GM19468 (cell line): ENCODE results near the gene EHMT1.
"Not testable (repeated sequence)": the region's sequence is repeated elsewhere in the genome, so short reads cannot be mapped to it uniquely, and the experiment has no call there.

Experiments used
- ATAC-seq: cut with Tn5 transposase; IDR thresholded peaks from one replicate; pipeline ENCODE4 v1.9.1; 2021; ENCODE audit warnings: mild to moderate bottlenecking, moderate library complexity, moderate number of reproducible peaks; ENCODE audit not compliant: unreplicated experiment; ENCODE audit errors: extremely low read depth

Gene EHMT1

DNA sequence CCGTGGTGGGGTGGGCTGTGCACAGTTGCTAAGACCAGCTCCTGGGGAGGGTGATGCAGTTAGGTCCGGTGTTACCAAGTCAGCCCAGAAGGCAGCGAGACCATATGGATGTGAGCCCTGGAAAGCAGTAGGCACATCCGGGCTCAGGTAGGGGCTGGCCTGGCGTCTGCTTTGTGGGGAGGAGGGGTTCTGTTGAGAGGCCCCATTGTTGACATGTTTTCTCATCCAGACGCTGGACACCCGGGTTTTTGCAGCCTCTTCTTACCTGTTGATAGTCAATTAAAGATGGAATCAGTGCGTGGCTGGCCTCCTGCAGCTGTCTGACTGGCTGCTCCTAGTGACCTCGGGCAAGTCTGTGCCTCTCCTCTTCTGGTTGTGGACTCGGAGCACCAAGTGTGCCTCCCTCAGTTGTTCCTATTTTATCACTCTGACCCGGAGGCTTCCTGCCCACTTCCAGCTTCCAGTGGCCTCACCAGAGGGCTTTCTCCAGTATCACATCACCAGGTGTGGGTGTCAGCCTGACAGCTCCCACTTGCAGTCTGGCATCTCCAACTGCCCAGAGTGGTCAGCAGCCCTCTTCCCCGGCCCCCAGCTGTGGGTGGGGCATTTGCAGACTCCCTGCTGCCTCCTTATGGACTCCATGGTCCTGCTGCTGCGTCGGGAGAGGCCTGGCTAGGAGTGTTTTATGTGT lies 90.8 kb downstream of the EHMT1 start:
- no peak for ATAC-seq

DNA sequence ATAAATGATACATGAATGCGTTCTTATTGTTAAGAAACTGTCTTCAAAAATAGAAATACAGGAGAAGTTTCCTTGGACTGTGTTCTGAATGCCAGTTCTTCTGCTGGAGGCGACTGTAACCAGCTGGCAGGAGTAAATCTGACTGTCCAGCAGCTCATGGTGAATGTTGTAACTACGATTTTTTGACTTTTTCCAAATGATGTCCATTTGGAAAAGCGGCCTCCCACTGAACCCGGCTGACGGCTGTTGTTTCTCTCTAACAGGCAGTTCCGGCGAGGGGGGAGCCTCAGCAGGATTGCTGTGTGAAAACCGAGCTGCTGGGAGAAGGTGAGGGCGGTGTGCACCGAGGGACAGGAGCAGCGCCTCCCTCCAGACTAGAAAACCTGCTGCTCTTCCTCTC lies 91.9 kb downstream of the EHMT1 start:
- ATAC-seq = no peak

DNA sequence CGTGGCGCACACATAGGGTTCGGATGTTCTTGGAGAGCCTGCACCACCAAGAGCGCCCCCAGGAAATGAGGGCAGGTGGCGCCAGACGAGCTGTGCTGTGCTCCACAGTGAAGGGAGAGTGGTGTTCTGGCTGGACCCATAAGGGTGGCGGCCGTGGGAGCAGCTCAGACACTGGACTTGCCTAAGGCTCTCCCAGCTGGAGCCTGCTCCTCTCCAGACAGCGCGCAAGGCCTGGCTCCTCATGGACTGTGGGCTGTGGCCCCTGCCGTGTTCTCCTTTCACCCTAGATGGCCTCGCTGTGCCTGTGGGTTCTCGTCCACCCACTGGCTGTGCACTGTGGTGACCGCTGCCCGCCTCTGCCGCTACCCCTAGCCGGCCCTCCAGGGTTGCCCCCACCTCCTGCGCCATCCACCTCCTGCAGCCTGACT lies 92.9 kb downstream of the EHMT1 start:
- ATAC-seq = no peak

DNA sequence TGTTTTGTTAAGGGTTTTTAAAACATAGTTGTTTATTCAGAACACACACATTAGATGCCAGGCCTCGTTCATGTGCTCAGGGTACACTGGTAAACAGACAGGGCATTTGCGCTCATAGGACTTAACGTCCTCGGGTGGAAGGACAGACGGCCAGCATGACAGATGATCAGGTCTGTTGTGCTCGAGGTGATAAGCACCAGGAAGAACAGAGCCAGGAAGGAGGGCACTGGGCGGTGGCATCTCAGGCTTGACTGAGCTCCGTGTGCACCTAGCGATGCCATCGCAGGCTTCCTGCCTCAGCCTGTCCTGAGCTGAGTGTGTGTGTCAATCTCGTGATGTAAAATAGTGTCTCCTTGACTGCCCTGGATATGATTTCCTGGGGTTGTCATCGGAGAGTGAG lies 96.5 kb downstream of the EHMT1 start:
- ATAC-seq = no peak

DNA sequence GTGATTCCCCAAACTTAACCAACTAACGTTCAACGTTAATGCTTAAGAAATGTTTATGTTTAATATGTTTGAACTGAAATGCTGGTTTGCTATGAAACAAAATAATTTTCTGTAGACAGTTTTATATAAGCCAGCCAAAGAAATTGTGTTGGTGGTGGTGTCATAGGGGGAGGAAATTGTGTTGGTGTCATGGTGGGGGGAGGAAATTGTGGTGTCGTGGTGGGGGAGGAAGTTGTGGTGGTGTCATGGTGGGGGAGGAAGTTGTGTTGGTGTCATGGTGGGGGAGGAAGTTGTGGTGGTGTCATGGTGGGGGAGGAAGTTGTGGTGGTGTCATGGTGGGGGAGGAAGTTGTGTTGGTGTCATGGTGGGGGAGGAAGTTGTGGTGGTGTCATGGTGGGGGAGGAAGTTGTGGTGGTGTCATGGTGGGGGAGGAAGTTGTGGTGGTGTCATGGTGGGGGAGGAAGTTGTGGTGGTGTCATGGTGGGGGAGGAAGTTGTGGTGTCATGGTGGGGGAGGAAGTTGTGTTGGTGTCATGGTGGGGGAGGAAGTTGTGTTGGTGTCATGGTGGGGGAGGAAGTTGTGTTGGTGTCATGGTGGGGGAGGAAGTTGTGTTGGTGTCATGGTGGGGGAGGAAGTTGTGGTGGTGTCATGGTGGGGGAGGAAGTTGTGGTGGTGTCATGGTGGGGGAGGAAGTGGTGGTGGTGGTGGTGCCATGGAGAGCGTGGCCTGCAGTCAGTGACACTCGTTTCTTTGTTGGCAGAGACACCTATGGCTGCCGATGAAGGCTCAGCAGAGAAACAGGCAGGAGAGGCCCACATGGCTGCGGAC lies 97.3 kb downstream of the EHMT1 start:
- ATAC-seq = not testable (repeated sequence)

DNA sequence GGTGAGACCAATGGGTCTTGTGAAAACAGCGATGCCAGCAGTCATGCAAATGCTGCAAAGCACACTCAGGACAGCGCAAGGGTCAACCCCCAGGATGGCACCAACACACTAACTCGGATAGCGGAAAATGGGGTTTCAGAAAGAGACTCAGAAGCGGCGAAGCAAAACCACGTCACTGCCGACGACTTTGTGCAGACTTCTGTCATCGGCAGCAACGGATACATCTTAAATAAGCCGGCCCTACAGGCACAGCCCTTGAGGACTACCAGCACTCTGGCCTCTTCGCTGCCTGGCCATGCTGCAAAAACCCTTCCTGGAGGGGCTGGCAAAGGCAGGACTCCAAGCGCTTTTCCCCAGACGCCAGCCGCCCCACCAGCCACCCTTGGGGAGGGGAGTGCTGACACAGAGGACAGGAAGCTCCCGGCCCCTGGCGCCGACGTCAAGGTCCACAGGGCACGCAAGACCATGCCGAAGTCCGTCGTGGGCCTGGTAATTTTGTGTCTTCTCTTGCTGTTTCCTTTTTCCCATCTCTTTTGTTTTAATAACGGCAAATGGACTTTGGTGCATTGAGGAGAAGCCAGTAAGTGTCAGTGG lies 98.0 kb downstream of the EHMT1 start:
- ATAC-seq = no peak

DNA sequence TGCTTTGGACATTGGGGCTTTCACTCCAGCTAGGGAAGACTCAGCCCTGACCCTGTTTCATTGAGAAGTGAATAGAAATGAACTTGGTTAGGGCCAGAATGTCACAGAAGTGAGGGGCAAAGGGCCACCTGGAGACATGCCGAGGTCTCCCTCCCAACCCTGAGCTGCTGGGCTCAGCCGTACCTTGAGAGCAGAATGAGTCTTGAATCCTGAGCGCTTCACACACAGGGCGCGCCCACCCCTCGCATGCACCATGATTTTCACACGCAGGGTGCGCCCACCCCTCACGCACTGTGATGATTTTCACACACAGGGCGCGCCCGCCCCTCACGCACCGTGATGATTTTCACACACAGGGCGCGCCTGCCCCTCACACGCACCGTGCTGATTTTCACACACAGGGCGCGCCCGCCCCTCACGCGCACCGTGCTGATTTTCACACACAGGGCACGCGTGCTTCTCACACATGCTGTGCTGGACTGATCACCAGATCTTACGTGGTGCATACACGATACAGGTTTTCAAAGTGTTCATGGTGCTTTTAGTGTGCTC lies 99.0 kb downstream of the EHMT1 start:
- ATAC-seq = no peak

DNA sequence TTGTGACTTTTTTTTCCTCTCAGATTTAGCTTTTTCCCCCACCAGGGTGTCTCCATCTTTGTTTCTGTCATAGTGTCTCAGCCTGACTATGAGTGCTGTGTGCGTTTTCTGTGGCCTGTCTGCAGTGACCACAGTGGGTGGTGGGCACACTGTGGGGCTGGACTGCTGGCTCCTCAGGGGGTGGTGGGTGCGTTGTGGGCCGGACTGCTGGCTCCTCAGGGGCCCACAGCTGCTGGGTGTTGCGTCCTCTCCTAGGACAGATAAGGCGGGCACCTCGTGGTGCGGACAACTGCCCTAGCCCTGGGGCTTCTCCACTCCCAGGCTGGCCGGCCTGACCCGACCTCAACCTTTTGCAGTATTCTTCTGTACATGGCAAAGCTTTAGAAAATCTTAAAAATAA lies 100.4 kb downstream of the EHMT1 start:
- no peak for ATAC-seq

DNA sequence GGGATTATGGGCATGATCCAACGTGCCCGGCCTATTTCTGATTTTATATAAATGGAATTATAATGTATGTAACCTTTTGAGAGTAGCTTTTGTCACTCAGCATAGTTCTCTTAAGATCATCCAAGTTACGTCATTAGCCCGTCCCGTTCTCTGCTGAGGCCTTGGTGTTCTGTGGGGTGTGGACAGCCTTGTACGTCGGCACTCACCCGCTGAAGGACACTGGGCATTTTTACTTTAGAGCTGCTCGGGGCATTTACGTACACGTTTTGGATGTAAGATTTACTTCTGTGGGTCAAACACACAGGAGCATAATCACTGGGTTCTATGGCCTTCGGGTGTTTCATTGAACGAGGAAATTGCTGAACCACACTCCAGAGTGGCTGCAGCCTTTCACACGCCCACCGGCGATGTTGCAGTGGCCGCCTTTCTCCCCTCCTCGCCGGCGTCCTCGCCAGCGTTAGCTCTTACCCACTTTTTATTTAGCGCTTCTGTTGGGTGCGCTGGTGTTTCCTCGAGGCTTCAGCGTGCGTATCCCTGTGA lies 101.8 kb downstream of the EHMT1 start:
- ATAC-seq = no peak

DNA sequence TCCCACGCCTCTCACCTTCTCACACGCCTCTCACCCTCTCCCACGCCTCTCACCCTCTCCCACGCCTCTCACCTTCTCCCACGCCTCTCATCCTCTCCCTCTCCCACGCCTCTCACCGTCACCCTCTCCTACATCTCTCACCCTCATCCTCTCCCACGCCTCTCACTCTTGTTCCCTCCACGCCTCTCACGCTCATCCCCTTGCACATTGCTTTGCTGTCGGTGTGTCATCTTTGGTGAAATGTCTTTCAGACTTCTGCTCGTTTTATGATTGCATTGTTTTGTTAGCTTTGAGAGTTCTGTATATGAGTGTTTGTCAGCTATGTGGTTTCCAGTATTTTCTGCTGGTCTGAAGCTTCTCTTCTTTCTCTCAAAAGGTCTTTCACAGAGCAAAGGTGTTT lies 102.7 kb downstream of the EHMT1 start:
- ATAC-seq = no peak

DNA sequence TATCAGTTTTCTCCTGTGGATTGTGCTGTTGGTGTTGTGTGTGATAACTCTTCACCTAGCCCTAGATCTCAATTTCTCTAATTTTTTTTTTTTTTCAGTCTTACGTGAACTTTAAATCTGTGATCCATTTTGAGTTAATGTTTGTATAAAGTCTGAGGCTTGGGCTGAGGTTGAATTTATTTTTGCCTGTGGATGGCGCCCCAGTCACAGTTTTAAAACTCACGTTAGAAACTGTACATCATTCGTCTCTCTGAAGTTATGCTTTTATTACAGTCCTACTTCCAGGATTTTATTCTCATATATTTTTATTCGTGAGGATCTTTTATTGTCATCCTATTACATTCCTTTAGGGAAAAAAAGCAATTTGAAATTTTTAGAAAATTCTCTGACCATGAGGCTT lies 103.1 kb downstream of the EHMT1 start:
- ATAC-seq = no peak

DNA sequence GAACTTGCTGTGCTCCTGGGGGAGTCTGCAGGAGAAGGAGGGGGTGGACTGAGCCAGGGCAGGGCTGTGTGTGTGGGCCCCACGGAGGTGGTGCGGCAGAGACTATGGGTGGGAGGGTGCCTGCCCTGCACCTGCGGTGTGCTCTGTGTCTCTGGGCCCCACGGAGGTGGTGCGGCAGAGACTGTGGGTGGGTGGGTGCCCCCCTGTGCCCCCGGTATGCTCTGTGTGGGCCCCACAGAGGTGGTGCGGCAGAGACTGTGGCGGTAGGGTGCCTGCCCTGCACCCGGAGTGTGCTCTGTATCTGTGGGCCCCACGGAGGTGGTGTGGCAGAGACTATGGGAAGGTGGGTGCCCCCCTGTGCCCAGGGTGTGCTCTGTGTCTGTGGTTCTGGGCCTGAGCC lies 103.7 kb downstream of the EHMT1 start:
- ATAC-seq = no peak

DNA sequence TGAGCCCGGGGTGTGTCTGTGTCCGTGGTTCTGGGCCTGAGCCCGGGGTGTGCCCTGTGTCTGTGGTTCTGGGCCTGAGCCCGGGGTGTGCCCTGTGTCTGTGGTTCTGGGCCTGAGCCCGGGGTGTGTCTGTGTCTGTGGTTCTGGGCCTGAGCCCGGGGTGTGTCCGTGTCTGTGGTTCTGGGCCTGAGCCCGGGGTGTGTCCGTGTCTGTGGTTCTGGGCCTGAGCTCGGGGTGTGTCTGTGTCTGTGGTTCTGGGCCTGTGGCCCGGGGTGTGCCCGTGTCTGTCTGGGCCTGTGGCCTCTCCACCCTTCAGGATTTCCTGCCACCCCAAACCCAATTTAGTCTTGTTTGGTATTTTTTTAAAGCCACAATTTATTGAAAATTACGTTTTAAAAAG lies 104.6 kb downstream of the EHMT1 start:
- ATAC-seq = not testable (repeated sequence)

DNA sequence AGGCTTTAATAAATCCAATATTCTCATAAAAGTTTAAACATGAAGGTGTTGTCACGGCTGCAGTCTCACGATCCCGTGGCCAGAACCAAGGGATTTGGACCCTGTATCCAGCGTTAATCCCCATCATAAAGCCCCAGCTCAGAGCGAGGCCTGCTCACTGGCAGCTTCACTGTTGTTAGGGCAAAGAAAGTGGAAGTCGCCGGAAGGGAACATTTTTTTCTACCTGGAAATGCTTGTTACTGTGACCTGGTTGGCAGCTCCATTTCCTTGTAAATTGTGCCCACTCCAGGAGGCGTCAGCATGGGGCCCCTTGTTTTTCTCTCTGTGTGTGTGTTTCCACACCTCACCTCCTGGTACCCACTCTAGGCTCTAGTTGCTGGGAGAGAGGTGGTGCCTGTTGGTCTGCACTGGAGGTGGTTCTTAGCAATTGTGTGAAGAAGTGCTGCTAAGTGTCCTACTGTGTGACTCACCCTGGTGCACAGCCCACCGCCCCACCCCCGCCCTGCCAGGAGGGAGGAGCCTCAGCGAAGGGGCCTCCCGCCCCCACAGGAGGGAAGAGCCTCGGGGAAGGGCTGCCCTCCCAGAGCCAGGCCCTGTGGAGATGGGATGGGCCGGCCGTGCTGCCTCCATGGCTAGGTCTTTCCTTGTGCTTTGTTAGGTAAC lies 105.1 kb downstream of the EHMT1 start:
- ATAC-seq = no peak

DNA sequence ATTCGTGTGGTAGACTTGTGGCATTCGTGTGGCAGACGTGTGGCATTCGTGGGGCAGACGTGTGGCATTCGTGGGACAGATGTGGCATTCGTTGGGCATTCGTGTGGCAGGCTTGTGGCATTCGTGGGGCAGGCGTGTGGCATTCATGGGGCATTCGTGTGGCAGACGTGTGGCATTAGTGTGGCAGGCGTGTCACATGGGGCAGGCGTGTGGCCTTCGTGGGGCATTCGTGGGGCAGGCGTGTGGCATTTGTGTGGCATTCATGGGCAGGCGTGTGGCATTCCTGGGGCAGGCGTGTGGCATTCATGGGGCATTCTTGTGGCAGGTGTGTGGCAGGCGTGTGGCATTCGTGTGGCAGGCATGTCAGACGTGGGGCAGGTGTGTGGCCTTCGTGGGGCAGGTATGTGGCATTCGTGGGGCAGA lies 106.0 kb downstream of the EHMT1 start:
- no peak for ATAC-seq

DNA sequence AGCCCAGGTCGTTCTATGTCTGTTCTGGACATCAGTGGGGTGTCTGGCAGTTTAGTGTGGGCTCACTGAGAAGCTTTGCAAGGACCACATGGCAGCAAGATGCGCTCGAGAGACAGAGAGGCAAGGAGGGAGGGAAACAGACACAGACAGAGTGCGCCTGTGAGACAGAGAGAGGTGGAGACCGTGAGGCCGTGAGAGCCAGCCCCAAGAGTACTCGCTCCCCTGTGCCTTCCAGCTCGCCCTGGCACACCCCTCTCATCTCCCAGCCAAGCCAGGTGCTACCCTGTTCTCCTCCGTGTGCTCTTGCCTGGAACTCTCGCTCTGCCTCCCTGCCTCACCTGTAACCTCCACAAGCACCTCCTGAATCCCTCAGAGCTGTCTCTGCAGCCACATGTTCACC lies 106.8 kb downstream of the EHMT1 start:
- ATAC-seq = no peak

DNA sequence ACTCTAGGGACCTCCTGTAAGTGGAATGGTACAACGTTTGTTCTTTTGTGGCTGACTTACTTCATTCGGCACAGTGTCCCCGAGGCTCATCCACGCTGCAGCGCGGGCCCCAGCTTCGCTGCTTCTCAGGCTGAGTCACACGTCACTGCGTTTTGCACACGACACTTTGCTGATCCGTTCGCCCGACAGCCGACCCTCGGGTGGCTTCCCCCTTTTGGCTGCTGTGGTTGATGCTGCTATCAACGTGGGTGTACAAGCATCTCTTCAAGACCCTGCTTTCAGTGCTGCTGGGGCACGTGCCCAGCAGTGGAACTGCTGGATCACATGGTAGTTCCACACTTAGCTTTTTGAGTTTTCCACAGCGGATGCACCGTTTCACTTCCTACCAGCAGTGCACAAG lies 107.5 kb downstream of the EHMT1 start:
- peak; percentile 26 for ATAC-seq

DNA sequence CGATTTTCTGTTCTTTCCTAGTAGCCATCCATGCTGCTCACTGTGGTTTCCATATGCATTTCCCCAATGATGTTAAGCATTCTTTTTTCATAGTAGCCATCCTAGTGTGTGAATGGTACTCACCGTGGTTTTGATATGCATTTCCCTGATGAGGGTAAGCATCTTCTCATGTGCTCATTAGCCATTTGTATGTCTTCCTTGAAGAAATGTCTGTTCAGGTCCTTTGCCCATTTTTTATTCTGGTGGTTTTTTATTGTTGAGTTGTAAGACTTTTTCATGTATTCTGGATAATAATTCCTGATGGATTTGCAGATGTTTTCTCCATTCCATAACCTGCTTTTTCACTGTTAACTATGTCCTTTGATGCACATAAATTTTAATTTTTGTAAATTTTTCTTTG lies 108.0 kb downstream of the EHMT1 start:
- ATAC-seq = no peak

DNA sequence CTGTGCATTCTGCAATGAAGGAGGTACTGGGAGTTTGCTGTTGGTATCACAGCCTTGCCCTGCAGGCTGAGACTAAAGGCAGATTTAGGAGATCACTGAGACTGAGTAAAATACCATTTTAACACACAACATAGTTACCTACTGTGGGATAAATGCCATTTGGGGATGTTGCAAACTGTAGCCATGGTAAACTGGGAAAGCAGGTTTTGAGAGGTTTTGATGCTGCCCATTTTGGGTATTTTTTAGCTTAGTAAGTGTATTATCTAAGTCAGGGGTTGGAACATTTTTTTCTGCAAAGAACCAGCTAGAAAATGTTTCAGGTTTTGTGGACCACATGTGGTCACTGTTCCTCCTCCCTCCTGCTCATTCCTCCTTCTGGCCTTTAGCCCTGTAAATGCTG lies 108.9 kb downstream of the EHMT1 start:
- no peak for ATAC-seq
